H9 (cell line): Measurements from ENCODE around the gene ITPR1. TPM values are rescaled to one million over a fixed set of nuclear protein-coding genes. Genes with fewer than 3 reads are reported as not detected.

Experiments used
- DNase-seq: peaks from one replicate; pipeline ENCODE4 v3.0.0-alpha.2; 2017
- H2AFZ ChIP-seq: one replicate; pipeline ENCODE4 v1.6.1; 2013; ENCODE audit warnings: mild to moderate bottlenecking, low read length, control low read depth, moderate library complexity
- H2AK5ac ChIP-seq: 2 replicates; pipeline ENCODE4 v1.6.1; 2013; ENCODE audit warnings: low read length, control low read depth, mixed read lengths; ENCODE audit not compliant: insufficient read length
- H2BK120ac ChIP-seq: one replicate; pipeline ENCODE4 v1.6.1; 2013; ENCODE audit warnings: low read depth, mild to moderate bottlenecking, low read length, control low read depth, inconsistent platforms; ENCODE audit not compliant: poor library complexity, severe bottlenecking
- H2BK12ac ChIP-seq: 2 replicates; pipeline ENCODE4 v1.6.1; 2013; ENCODE audit warnings: low read length, control low read depth, mixed read lengths, low read depth; ENCODE audit not compliant: insufficient read length
- H2BK15ac ChIP-seq: 2 replicates; pipeline ENCODE4 v1.6.1; 2013; ENCODE audit warnings: low read depth, low read length, control low read depth
- H2BK20ac ChIP-seq: one replicate; pipeline ENCODE4 v1.6.1; 2013; ENCODE audit warnings: low read depth, mild to moderate bottlenecking, low read length, control low read depth, inconsistent platforms; ENCODE audit not compliant: poor library complexity, severe bottlenecking
- H2BK5ac ChIP-seq: 2 replicates; pipeline ENCODE4 v1.6.1; 2013; ENCODE audit warnings: low read length, control low read depth, mixed read lengths; ENCODE audit not compliant: insufficient read length
- H3K14ac ChIP-seq: 2 replicates; pipeline ENCODE4 v1.6.1; 2013; ENCODE audit warnings: low read length, control low read depth; ENCODE audit not compliant: insufficient read depth
- H3K18ac ChIP-seq: 2 replicates; pipeline ENCODE4 v1.6.1; 2013; ENCODE audit warnings: low read depth, mild to moderate bottlenecking, mixed read lengths, low read length, control low read depth; ENCODE audit not compliant: insufficient read length
- H3K23ac ChIP-seq: 2 replicates; pipeline ENCODE4 v1.6.1; 2013; ENCODE audit warnings: low read length, control low read depth, mixed read lengths, low read depth; ENCODE audit not compliant: insufficient read length
- H3K23me2 ChIP-seq: 2 replicates; pipeline ENCODE4 v1.6.1; 2013; ENCODE audit warnings: low read depth, mild to moderate bottlenecking, mixed read lengths, low read length, control low read depth; ENCODE audit not compliant: insufficient read length, poor library complexity, severe bottlenecking
- H3K27ac ChIP-seq: 2 replicates; pipeline ENCODE4 v1.5.1; 2013; ENCODE audit warnings: low read length, control low read depth, mixed read lengths, low read depth; ENCODE audit not compliant: insufficient read length
- H3K27me3 ChIP-seq: 2 replicates; pipeline ENCODE4 v1.6.1; 2013; ENCODE audit warnings: low read length, control low read depth, inconsistent platforms; ENCODE audit not compliant: insufficient read depth
- H3K4ac ChIP-seq: 2 replicates; pipeline ENCODE4 v1.6.1; 2013; ENCODE audit warnings: low read depth, mild to moderate bottlenecking, control low read depth, inconsistent platforms, low read length, moderate library complexity
- H3K4me1 ChIP-seq: 2 replicates; pipeline ENCODE4 v1.6.1; 2013; ENCODE audit warnings: low read length, control low read depth, inconsistent platforms; ENCODE audit not compliant: insufficient read depth
- H3K4me2 ChIP-seq: 2 replicates; pipeline ENCODE4 v1.6.1; 2013; ENCODE audit warnings: low read length, control low read depth, mixed read lengths; ENCODE audit not compliant: insufficient read length, insufficient read depth
- H3K56ac ChIP-seq: 2 replicates; pipeline ENCODE4 v1.6.1; 2013; ENCODE audit warnings: low read depth, mild to moderate bottlenecking, mixed read lengths, low read length, control low read depth; ENCODE audit not compliant: insufficient read length
- H3K79me1 ChIP-seq: 2 replicates; pipeline ENCODE4 v1.6.1; 2013; ENCODE audit warnings: low read depth, mild to moderate bottlenecking, moderate library complexity, low read length, control low read depth, inconsistent platforms; ENCODE audit not compliant: insufficient read depth, poor library complexity, severe bottlenecking
- H3K79me2 ChIP-seq: 2 replicates; pipeline ENCODE4 v1.6.1; 2013; ENCODE audit warnings: low read length, control low read depth, inconsistent platforms; ENCODE audit not compliant: insufficient read depth
- H3K9ac ChIP-seq: 2 replicates; pipeline ENCODE4 v1.6.1; 2013; ENCODE audit warnings: low read length, control low read depth, mixed read lengths; ENCODE audit not compliant: insufficient read length; ENCODE audit errors: extremely low read depth
- H3K9me3 ChIP-seq: one replicate; pipeline ENCODE4 v1.6.1; 2013; ENCODE audit warnings: low read depth, low read length, inconsistent platforms; ENCODE audit not compliant: control insufficient read depth
- H3T11ph ChIP-seq: one replicate; pipeline ENCODE4 v1.6.1; 2013; ENCODE audit warnings: mild to moderate bottlenecking, low read length, control low read depth, inconsistent platforms
- H4K20me1 ChIP-seq: one replicate; pipeline ENCODE4 v1.6.1; 2013; ENCODE audit not compliant: control insufficient read depth, insufficient read length, insufficient read depth
- H4K5ac ChIP-seq: 2 replicates; pipeline ENCODE4 v1.6.1; 2013; ENCODE audit warnings: low read depth, mild to moderate bottlenecking, mixed read lengths, low read length, control low read depth; ENCODE audit not compliant: insufficient read length
- H4K8ac ChIP-seq: replicated peaks from 2 replicates; pipeline ENCODE4 v1.6.1; 2013; ENCODE audit warnings: low read length, control low read depth, mixed read lengths, low read depth; ENCODE audit not compliant: insufficient read length
- H4K91ac ChIP-seq: 2 replicates; pipeline ENCODE4 v1.6.1; 2013; ENCODE audit warnings: low read depth, mild to moderate bottlenecking, moderate library complexity, mixed read lengths, low read length, control low read depth; ENCODE audit not compliant: insufficient read length
- H3K27ac Mint-ChIP-seq, 3 experiments: 2 replicates in 2 of 3; 3 replicates in 1 of 3; pipeline ENCODE4 v1.8.0; 2020 to 2021; ENCODE audit warnings: mixed read lengths in 3 of 3, mild to moderate bottlenecking in 1 of 3, moderate library complexity in 1 of 3
- H3K27me3 Mint-ChIP-seq: 2 replicates; pipeline ENCODE4 v1.8.0; 2021; ENCODE audit warnings: low read depth, mild to moderate bottlenecking, moderate library complexity, mixed read lengths
- H3K36me3 Mint-ChIP-seq, 3 experiments: 2 replicates in 2 of 3; 3 replicates in 1 of 3; pipeline ENCODE4 v1.8.0; 2020 to 2021; ENCODE audit warnings: low read depth in 3 of 3, mixed read lengths in 3 of 3; ENCODE audit not compliant: insufficient read depth in 1 of 3
- H3K4me1 Mint-ChIP-seq, 2 experiments: 2 replicates each; pipeline ENCODE4 v1.8.0; 2020; ENCODE audit warnings: mixed read lengths in 2 of 2
- H3K4me3 Mint-ChIP-seq, 2 experiments: 2 replicates in 1 of 2; 3 replicates in 1 of 2; pipeline ENCODE4 v1.8.0; 2020 to 2021; ENCODE audit warnings: mild to moderate bottlenecking in 2 of 2, mixed read lengths in 2 of 2, moderate library complexity in 1 of 2
- H3K9me3 Mint-ChIP-seq, 2 experiments: 2 replicates in 1 of 2; 3 replicates in 1 of 2; pipeline ENCODE4 v1.8.0; 2020; ENCODE audit warnings: mild to moderate bottlenecking in 2 of 2, mixed read lengths in 2 of 2, moderate library complexity in 1 of 2
- WGBS: extraction: QIAGEN DNeasy Blood & Tissue Kit; methylation state at CpG from one replicate; pipeline ENCODE4 v1.1.7; 2013; ENCODE audit warnings: missing lambda C conversion rate, low lambda C conversion rate, mixed read lengths; ENCODE audit not compliant: insufficient read length; ENCODE audit errors: extremely low coverage; 5-methylcytosine and 5-hydroxymethylcytosine counted together
- total RNA-seq: library from RNA; stranded (reverse); gene quantifications from 2 replicates; pipeline ENCODE4 v1.2.1, GENCODE V29; 2021
- TF ChIP-seq, protein P1 (sequence below): fragments of 200-600 bp; sonication (generic); conservative IDR thresholded peaks from 3 replicates; pipeline ENCODE4 v1.8.0; 2021; ENCODE audit warnings: antibody characterized with exemption, mild to moderate bottlenecking

The ITPR1 gene
- total RNA-seq, 1 experiment from 2014 or later, result 4.2 TPM

- H3K23ac ChIP-seq, result no peak overlapping the region
- no peaks in the 10 kb centered on the region for H3K9me3 ChIP-seq
- H4K8ac ChIP-seq, result no peak overlapping the region
- H3K18ac ChIP-seq, result no peak overlapping the region
- Mint-ChIP-seq H3K4me1 (peaks cover 15% of the 10 kb centered on the region in 2 experiments), H3K9me3 (peaks cover 0 to 5% of the 10 kb centered on the region in 2 experiments; a peak in 3 of 5 replicates), H3K4me3 (no peak overlapping the region), H3K36me3 (peaks cover 4 to 5% (median 5%) of the 10 kb centered on the region in 3 experiments; a peak in 4 of 7 replicates), H3K27me3 (no peaks in the 10 kb centered on the region; the same call in 1 of the 2 replicates), H3K27ac (no peak overlapping the region)
- H2BK15ac ChIP-seq, result no peak overlapping the region
- H3K79me1 ChIP-seq, result no peaks in the 10 kb centered on the region
- no peak overlapping the region for H3K27ac ChIP-seq
- H4K91ac ChIP-seq, result no peak overlapping the region
- no peak overlapping the region for H3T11ph ChIP-seq
- H3K14ac ChIP-seq, result no peak overlapping the region
- H2BK120ac ChIP-seq, result no peak overlapping the region
- DNase-seq, result no peak
- H2AK5ac ChIP-seq, result no peak overlapping the region
- H3K4ac ChIP-seq, result no peak overlapping the region; the same call in 1 of the 2 replicates
- no peak overlapping the region for H2BK5ac ChIP-seq
- H3K56ac ChIP-seq, result no peak overlapping the region
- H3K27me3 ChIP-seq, result no peaks in the 10 kb centered on the region
- no peak overlapping the region for H2BK12ac ChIP-seq
- H3K9ac ChIP-seq, result no peak overlapping the region
- no peak overlapping the region for H3K4me2 ChIP-seq
- no peaks in the 10 kb centered on the region for H4K20me1 ChIP-seq
- WGBS, result no CpG with 5 or more reads among the region's 13 CpGs
- TF ChIP-seq, protein P1, sequence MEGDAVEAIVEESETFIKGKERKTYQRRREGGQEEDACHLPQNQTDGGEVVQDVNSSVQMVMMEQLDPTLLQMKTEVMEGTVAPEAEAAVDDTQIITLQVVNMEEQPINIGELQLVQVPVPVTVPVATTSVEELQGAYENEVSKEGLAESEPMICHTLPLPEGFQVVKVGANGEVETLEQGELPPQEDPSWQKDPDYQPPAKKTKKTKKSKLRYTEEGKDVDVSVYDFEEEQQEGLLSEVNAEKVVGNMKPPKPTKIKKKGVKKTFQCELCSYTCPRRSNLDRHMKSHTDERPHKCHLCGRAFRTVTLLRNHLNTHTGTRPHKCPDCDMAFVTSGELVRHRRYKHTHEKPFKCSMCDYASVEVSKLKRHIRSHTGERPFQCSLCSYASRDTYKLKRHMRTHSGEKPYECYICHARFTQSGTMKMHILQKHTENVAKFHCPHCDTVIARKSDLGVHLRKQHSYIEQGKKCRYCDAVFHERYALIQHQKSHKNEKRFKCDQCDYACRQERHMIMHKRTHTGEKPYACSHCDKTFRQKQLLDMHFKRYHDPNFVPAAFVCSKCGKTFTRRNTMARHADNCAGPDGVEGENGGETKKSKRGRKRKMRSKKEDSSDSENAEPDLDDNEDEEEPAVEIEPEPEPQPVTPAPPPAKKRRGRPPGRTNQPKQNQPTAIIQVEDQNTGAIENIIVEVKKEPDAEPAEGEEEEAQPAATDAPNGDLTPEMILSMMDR, result no peak
- H2BK20ac ChIP-seq, result no peak overlapping the region
- no peak overlapping the region for H2AFZ ChIP-seq
- H3K79me2 ChIP-seq, result no peaks in the 10 kb centered on the region
- H3K23me2 ChIP-seq, result no peaks in the 10 kb centered on the region
- H4K5ac ChIP-seq, result no peak overlapping the region
- H3K4me1 ChIP-seq, result no peaks in the 10 kb centered on the region; the same call in 1 of the 2 replicates
Measured at GRCh38 chr3:4693620-4694019, 200.5 kb downstream of the ITPR1 start.
